SK-N-SH (cell line): ENCODE data around the gene DMRT2. TPM values are rescaled to one million over a fixed set of nuclear protein-coding genes. Genes with fewer than 3 reads are reported as not detected.

Source experiments
- CTCF ChIA-PET: fragments of 300-600, 350-600 bp; formaldehyde crosslinking; extraction: SDS; loops from one replicate; lab custom pipeline; 2021; lab: Yijun Ruan, JAX
- POLR2A ChIA-PET: fragments of 350-600 bp; sonication (Branson Sonifier 250); formaldehyde crosslinking; extraction: SDS; loops from one replicate; lab custom pipeline; 2020; ENCODE audit warnings: antibody characterized with exemption, inconsistent platforms; lab: Yijun Ruan, JAX
- DNase-seq: peaks from one replicate; pipeline ENCODE4 v3.0.0; 2012
- H2AFZ ChIP-seq: fragments of 200-600 bp; sonication (generic); 2 replicates; pipeline ENCODE4 v1.8.1; 2016; ENCODE audit warnings: antibody characterized with exemption, mild to moderate bottlenecking, low read depth
- H3F3A ChIP-seq: fragments of 200-600 bp; sonication (generic); replicated peaks from 2 replicates; pipeline ENCODE3; 2016; ENCODE audit warnings: antibody characterized with exemption, mild to moderate bottlenecking; ENCODE audit not compliant: insufficient read depth
- H3K27ac ChIP-seq, 2 experiments: fragments of 200-500 bp in 1 of 2; fragments of 200-600 bp in 1 of 2; sonication (Bioruptor generic) in 1 of 2; sonication (generic), shearing (Covaris generic) in 1 of 2; 2 replicates each; pipeline versions ENCODE4 v1.5.1 to v1.6.1; 2014 to 2016; ENCODE audit warnings: low read depth in 2 of 2, inconsistent platforms in 1 of 2, low read length in 1 of 2, mild to moderate bottlenecking in 1 of 2, mixed read lengths in 1 of 2
- H3K27me3 ChIP-seq: fragments of 200-600 bp; sonication (generic), shearing (Covaris generic); 2 replicates; pipeline ENCODE4 v1.6.1; 2016; ENCODE audit warnings: mixed run types; ENCODE audit not compliant: insufficient read depth
- H3K36me3 ChIP-seq, 2 experiments: fragments of 200-500 bp in 1 of 2; fragments of 200-600 bp in 1 of 2; sonication (Bioruptor generic) in 1 of 2; sonication (generic) in 1 of 2; replicated peaks in 1 of 2; 2 replicates each; pipeline versions ENCODE3 to v1.5.1; 2014 to 2016; ENCODE audit warnings: low read length in 1 of 2, mild to moderate bottlenecking in 1 of 2; ENCODE audit not compliant: insufficient read depth in 2 of 2, control insufficient read depth in 1 of 2
- H3K4me1 ChIP-seq, 2 experiments: fragments of 200-500 bp in 1 of 2; fragments of 200-600 bp in 1 of 2; sonication (Bioruptor generic) in 1 of 2; sonication (generic), shearing (Covaris generic) in 1 of 2; 2 replicates each; pipeline versions ENCODE4 v1.5.1 to v1.6.1; 2014 to 2016; ENCODE audit warnings: low read depth in 1 of 2, low read length in 1 of 2, mixed run types in 1 of 2; ENCODE audit not compliant: insufficient read depth in 2 of 2, control insufficient read depth in 1 of 2
- H3K4me2 ChIP-seq: fragments of 200-600 bp; sonication (generic), shearing (Covaris generic); 2 replicates; pipeline ENCODE4 v1.6.1; 2017; ENCODE audit warnings: mixed run types
- H3K4me3 ChIP-seq, 2 experiments: fragments of 200-500 bp in 1 of 2; fragments of 200-600 bp in 1 of 2; sonication (Bioruptor generic) in 1 of 2; sonication (generic), shearing (Covaris generic) in 1 of 2; 2 replicates each; pipeline versions ENCODE4 v1.5.1 to v1.8.1; 2014 to 2016; ENCODE audit warnings: low read depth in 2 of 2, inconsistent platforms in 1 of 2, low read length in 1 of 2, mild to moderate bottlenecking in 1 of 2, mixed read lengths in 1 of 2, moderate library complexity in 1 of 2
- H3K79me2 ChIP-seq: fragments of 200-600 bp; sonication (generic); 2 replicates; pipeline ENCODE4 v1.8.1; 2017; ENCODE audit warnings: mild to moderate bottlenecking; ENCODE audit not compliant: insufficient read depth
- H3K9ac ChIP-seq: fragments of 200-600 bp; sonication (generic); 2 replicates; pipeline ENCODE4 v1.6.1; 2017; ENCODE audit warnings: mixed run types
- H3K9me2 ChIP-seq: fragments of 200-600 bp; sonication (generic); 2 replicates; pipeline ENCODE4 v1.6.1; 2017; ENCODE audit warnings: mixed run types
- H3K9me3 ChIP-seq: fragments of 200-600 bp; sonication (generic); 2 replicates; pipeline ENCODE4 v1.6.1; 2017; ENCODE audit warnings: mixed run types, mild to moderate bottlenecking, moderate library complexity
- H4K20me1 ChIP-seq: fragments of 200-600 bp; sonication (generic); 2 replicates; pipeline ENCODE4 v1.6.1; 2017; ENCODE audit warnings: mild to moderate bottlenecking, mixed run types; ENCODE audit not compliant: insufficient read depth
- CHD2 ChIP-seq: fragments of 150-350 bp; IDR thresholded peaks from 2 replicates; pipeline ENCODE4 v1.6.1; 2018; ENCODE audit warnings: low read length; ENCODE audit not compliant: partially characterized antibody
- FOXJ3 ChIP-seq: sonication (generic); formaldehyde crosslinking; IDR thresholded peaks from 2 replicates; pipeline ENCODE4 v1.5.1; 2020; ENCODE audit warnings: mild to moderate bottlenecking, missing genetic modification reagents
- FOXM1 ChIP-seq: IDR thresholded peaks from 2 replicates; pipeline ENCODE4 v1.4.0; 2012; ENCODE audit warnings: low read depth, mild to moderate bottlenecking
- GATA2 ChIP-seq: sonication (generic); formaldehyde crosslinking; IDR thresholded peaks from 2 replicates; pipeline ENCODE4 v1.5.0; 2020; ENCODE audit warnings: mild to moderate bottlenecking, missing genetic modification reagents
- IRF3 ChIP-seq: fragments of 150-350 bp; IDR thresholded peaks from 2 replicates; pipeline ENCODE4 v1.6.1; 2016; ENCODE audit warnings: mild to moderate bottlenecking, low read depth, low read length
- JUND ChIP-seq: IDR thresholded peaks from 2 replicates; pipeline ENCODE4 v1.4.0; 2012
- MAX ChIP-seq: IDR thresholded peaks from 2 replicates; pipeline ENCODE4 v1.4.0; 2012; ENCODE audit warnings: low read depth
- MEF2A ChIP-seq: IDR thresholded peaks from 2 replicates; pipeline ENCODE4 v1.4.0; 2012; ENCODE audit warnings: low read depth, borderline replicate concordance
- MXI1 ChIP-seq: IDR thresholded peaks from 2 replicates; pipeline ENCODE4 v1.6.1; 2012; ENCODE audit warnings: mild to moderate bottlenecking, low read depth, low read length, improper control_type of control experiment
- NFIC ChIP-seq: IDR thresholded peaks from 2 replicates; pipeline ENCODE4 v1.4.0; 2012; ENCODE audit warnings: borderline replicate concordance
- NRF1 ChIP-seq: IDR thresholded peaks from 2 replicates; pipeline ENCODE4 v1.6.1; 2012; ENCODE audit warnings: low read depth, mild to moderate bottlenecking, low read length
- POLR2AphosphoS5 ChIP-seq: IDR thresholded peaks from 2 replicates; pipeline ENCODE4 v1.6.1; 2012; ENCODE audit warnings: low read depth, low read length
- RAD21 ChIP-seq: IDR thresholded peaks from 2 replicates; pipeline ENCODE4 v1.6.1; 2012; ENCODE audit warnings: mild to moderate bottlenecking, low read length
- RFX5 ChIP-seq: IDR thresholded peaks from 2 replicates; pipeline ENCODE4 v1.6.1; 2012; ENCODE audit warnings: mild to moderate bottlenecking, improper control_type of control experiment, low read length
- TCF12 ChIP-seq: IDR thresholded peaks from 2 replicates; pipeline ENCODE4 v1.4.0; 2012
- WGBS: methylation state at CpG from one replicate; pipeline ENCODE4 v1.1.6; 2017; ENCODE audit warnings: low lambda C conversion rate; 5-methylcytosine and 5-hydroxymethylcytosine counted together
- polyA plus RNA-seq, 3 experiments: library from polyadenylated mRNA; depleted of rRNA; stranded (reverse); fragments of >200 nt; gene quantifications; 2 replicates each; pipeline ENCODE4 v1.2.3, GENCODE V29; 2012
- small RNA-seq, 7 experiments: library from RNA; depleted of rRNA; stranded (forward); fragments of <200 nt; gene quantifications; one replicate each; pipeline ENCODE3, GENCODE V24; 2012
- TF ChIP-seq, protein P1 (sequence below): IDR thresholded peaks from 2 replicates; pipeline ENCODE4; 2012

Gene DMRT2
- polyA plus RNA-seq, 1 of the 3 experiments (the other 2 are of a cell fraction) = not detected

DNA sequence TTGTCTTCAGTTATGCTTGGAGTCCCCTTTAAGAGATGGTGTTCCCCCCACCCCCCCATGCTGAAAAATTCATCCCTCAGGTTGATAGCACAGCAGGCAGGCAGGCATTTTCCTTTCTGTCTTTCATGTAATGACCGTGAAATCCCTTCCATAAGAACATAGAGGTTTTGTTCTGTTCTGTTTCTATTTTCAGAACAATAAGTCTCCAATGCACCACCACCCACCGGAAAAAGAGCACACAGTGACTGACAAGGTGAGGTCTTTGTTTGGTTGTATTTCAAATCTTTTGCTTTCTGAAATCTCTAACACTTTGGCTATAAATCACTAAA, 52.4 kb downstream of the DMRT2 start:
- Histone ChIP-seq H4K20me1 (no peaks in the 10 kb centered on the region), H3K4me2 (no peak overlapping the region), H3K27ac (no peak overlapping the region), H3K9me3 (no peaks in the 10 kb centered on the region), H3K9ac (no peak overlapping the region), H3F3A (no peaks in the 10 kb centered on the region), H2AFZ (no peak overlapping the region), H3K27me3 (no peaks in the 10 kb centered on the region), H3K79me2 (no peaks in the 10 kb centered on the region), H3K36me3 (no peaks in the 10 kb centered on the region), H3K4me1 (no peaks in the 10 kb centered on the region), H3K9me2 (no peaks in the 10 kb centered on the region), H3K4me3 (no peak overlapping the region)
- CTCF ChIA-PET = no interaction called here
- WGBS = 3% methylated on average over 2 of the region's 2 CpGs
- POLR2A ChIA-PET = no interaction called here
- TF ChIP-seq, protein P1, sequence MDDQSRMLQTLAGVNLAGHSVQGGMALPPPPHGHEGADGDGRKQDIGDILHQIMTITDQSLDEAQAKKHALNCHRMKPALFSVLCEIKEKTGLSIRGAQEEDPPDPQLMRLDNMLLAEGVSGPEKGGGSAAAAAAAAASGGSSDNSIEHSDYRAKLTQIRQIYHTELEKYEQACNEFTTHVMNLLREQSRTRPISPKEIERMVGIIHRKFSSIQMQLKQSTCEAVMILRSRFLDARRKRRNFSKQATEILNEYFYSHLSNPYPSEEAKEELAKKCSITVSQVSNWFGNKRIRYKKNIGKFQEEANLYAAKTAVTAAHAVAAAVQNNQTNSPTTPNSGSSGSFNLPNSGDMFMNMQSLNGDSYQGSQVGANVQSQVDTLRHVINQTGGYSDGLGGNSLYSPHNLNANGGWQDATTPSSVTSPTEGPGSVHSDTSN = no peak
- TF ChIP-seq FOXJ3 (CRISPR knock-in tag) (no peak), CHD2 (no peak), NRF1 (no peak), JUND (no peak), POLR2AphosphoS5 (no peak), FOXM1 (no peak), RAD21 (no peak), IRF3 (no peak), GATA2 (no peak), NFIC (no peak), TCF12 (no peak), MXI1 (no peak), MEF2A (no peak), RFX5 (no peak), MAX (no peak)
- DNase-seq = no peak

Small RNA genes lying within 50 kb of the gene (small RNA-seq; reads per million reads assigned to genes)
- 0 reads per million in 7 experiments for gene RNU6-1073P

Other genes with a start within 250 kb of the DMRT2 start
- gene DMRT1, start 208.7 kb upstream of the DMRT2 start, polyA plus RNA-seq (2012; rRNA removed) = not detected in 2 replicates
- not detected in 2 replicates for gene DMRT3, start 73.7 kb upstream of the DMRT2 start, polyA plus RNA-seq (2012; rRNA removed)